Calu3 (cell line): ENCODE measurements around the gene GGPS1. TPM values are rescaled to one million over a fixed set of nuclear protein-coding genes. Genes with fewer than 3 reads are reported as not detected.
"Not testable (repeated sequence)": the region's sequence is repeated elsewhere in the genome, so short reads cannot be mapped to it uniquely, and the experiment has no call there.

Source experiments
- BruUV-seq: library from RNA; stranded (reverse); fragments of 400-500 nt; replicated peaks from 2 replicates; lab custom pipeline; 2021; lab: Mats Ljungman, UMichigan
- CTCF ChIA-PET: fragments of 300-600 bp; sonication (Branson Sonifier 250); formaldehyde crosslinking; loops from one replicate; lab custom pipeline; 2022; ENCODE audit warnings: antibody characterized with exemption; lab: Charles Lee
- DNase-seq: peaks from one replicate; pipeline ENCODE4 v3.0.0; 2022
- H3K27ac Mint-ChIP-seq: one replicate; pipeline ENCODE4 v1.8.0; 2022; ENCODE audit warnings: mixed read lengths; ENCODE audit not compliant: unreplicated experiment
- H3K27me3 Mint-ChIP-seq: one replicate; pipeline ENCODE4 v1.8.0; 2022; ENCODE audit warnings: mixed read lengths; ENCODE audit not compliant: unreplicated experiment
- H3K36me3 Mint-ChIP-seq: one replicate; pipeline ENCODE4 v1.8.0; 2022; ENCODE audit warnings: mild to moderate bottlenecking, moderate library complexity, mixed read lengths; ENCODE audit not compliant: insufficient read depth, unreplicated experiment
- H3K4me1 Mint-ChIP-seq: one replicate; pipeline ENCODE4 v1.8.0; 2022; ENCODE audit warnings: mild to moderate bottlenecking, low read depth, mixed read lengths; ENCODE audit not compliant: unreplicated experiment
- H3K4me3 Mint-ChIP-seq: one replicate; pipeline ENCODE4 v1.8.0; 2022; ENCODE audit warnings: mild to moderate bottlenecking, low read depth, moderate library complexity, mixed read lengths; ENCODE audit not compliant: unreplicated experiment
- H3K9me3 Mint-ChIP-seq: one replicate; pipeline ENCODE4 v1.8.0; 2022; ENCODE audit warnings: low read depth, mixed read lengths; ENCODE audit not compliant: unreplicated experiment
- CTCF ChIP-seq: fragments of 200-600 bp; IDR thresholded peaks from one replicate; pipeline ENCODE4 v1.8.0; 2022; ENCODE audit warnings: antibody characterized with exemption; ENCODE audit not compliant: unreplicated experiment
- intact Hi-C: fragments of 100-400 bp; cut with micrococcal nuclease; formaldehyde crosslinking; loops from one replicate; pipeline ENCODE4 v1.10.0; 2022; ENCODE audit not compliant: unreplicated experiment
- total RNA-seq: library from RNA; stranded (reverse); gene quantifications from 2 replicates; pipeline ENCODE4 v1.2.3, GENCODE V29; 2022

The GGPS1 gene
- total RNA-seq, 1 experiment from 2014 or later, result 40.5 TPM

DNA sequence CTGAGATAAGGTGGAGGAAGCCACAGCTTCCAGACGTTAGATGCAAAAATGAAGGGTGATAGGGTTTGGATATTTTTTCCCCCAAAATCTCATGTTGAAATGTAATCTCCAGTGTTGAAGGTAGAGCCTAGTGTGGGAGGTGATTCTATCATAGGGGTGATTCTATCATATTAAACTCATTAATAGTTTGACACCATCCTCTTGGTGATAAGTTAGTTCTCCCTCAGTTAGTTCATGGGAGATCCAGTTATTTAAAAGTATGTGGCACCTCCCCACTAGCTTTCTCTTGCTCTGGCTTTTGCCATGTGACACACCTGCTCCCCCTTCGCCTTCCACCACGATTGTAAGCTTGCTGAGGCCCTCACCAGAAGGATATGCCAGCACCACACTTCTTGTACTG is 30.5 kb downstream of the GGPS1 start:
- no peaks in the 10 kb centered on the region for H3K9me3 Mint-ChIP-seq
- no TSS peak for BruUV-seq
- intact Hi-C loops, result no loop called here
- no peaks in the 10 kb centered on the region for H3K36me3 Mint-ChIP-seq
- H3K4me3 Mint-ChIP-seq, result no peak overlapping the region
- CTCF ChIA-PET, result interaction anchor here (1.0 kb wide), 1 partner anchor 100 kb away, joined by 3 read pairs; no protein-coding TSS in a partner anchor
- peaks cover 11% of the 10 kb centered on the region for H3K4me1 Mint-ChIP-seq
- no peaks in the 10 kb centered on the region for H3K27me3 Mint-ChIP-seq
- no peak for TF ChIP-seq CTCF
- H3K27ac Mint-ChIP-seq, result no peak overlapping the region
- no peak for DNase-seq

GRCh38 chr1:235364189-235364588 is 35.8 kb downstream of the GGPS1 start:
- H3K36me3 Mint-ChIP-seq, result peaks cover 28% of the 10 kb centered on the region
- H3K9me3 Mint-ChIP-seq, BruUV-seq, intact Hi-C loops, DNase-seq, H3K27me3 Mint-ChIP-seq, H3K4me3 Mint-ChIP-seq, H3K27ac Mint-ChIP-seq: not testable (repeated sequence)
- H3K4me1 Mint-ChIP-seq, result peaks cover 20% of the 10 kb centered on the region
- CTCF ChIA-PET, result interaction anchor here (1.4 kb wide), 1 partner anchor 51 kb away, joined by 4 read pairs; no protein-coding TSS in a partner anchor

- BruUV-seq, result no TSS peak
- Mint-ChIP-seq H3K27ac (peak overlapping the region; percentile 34), H3K4me3 (peak overlapping the region; percentile 87), H3K36me3 (peaks cover 31% of the 10 kb centered on the region), H3K9me3 (no peaks in the 10 kb centered on the region), H3K27me3 (no peaks in the 10 kb centered on the region), H3K4me1 (peaks cover 31% of the 10 kb centered on the region)
- intact Hi-C loops, result loop anchor here (2.0 kb wide), 2 partner anchors 37 to 51 kb away; partner anchors contain the start of genes ARID4B and GGPS1
- CTCF ChIA-PET, result interaction anchor here (0.5 kb wide), 1 partner anchor 50 kb away, joined by 3 read pairs; no protein-coding TSS in a partner anchor
- TF ChIP-seq CTCF, result no peak
- DNase-seq, result no peak
These were observed 37.9 kb downstream of the GGPS1 start for GRCh38 chr1:235366286-235366685.

DNA sequence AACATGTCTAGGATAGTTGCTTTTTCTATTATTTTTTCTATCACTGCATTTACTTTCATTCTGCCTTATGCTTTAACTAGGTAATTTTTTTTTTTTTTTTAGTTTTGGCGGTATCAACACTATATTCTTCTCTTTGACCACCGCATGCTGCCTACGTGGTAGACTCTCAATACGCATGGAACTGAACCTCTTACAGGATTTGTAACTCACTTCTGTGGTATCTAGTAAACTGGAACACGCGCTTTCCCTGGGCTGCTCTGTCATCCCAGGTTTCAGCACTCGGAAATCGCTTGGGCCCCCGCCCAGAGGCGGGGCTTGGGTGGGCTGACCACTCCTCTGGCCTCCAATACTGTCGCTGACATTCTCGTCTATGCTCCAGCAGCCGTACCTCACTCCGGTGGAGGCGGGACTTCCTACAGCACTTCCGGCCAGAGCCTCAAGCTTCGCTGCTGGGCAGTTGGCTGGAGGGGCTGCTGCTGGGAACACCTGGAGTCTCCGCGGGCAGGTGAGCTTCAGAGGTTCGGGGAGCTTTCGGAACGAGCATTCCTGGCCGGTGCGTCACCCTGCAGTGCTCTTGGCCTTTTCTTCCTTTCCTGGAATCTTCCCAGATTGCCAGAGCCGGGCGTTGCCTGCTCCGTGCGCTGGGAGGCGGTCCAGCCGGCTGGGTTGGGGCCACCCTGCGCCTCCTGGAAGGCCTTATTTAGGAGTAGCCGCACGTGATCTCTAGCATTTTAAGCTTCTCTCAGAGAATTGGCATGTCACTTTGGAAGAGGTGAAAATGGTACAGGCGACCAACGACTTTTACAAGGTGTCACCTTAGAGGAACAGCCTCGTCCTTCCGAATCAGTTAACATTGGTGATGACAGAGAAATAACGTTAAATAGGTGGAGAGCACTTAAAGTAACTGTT is 38.9 kb downstream of the GGPS1 start, which contains the start of gene TBCE:
TBCE (plus strand) TSS at position 428 of the 909 bp plus-strand sequence. CDS start 12,623 bp downstream, outside the sequence.
- intact Hi-C loops, result loop anchor here (2.0 kb wide), 2 partner anchors 38 to 50 kb away; partner anchors contain the start of genes ARID4B and GGPS1
- H3K27ac Mint-ChIP-seq, result peak within 1 kb of the TSS; percentile 93
- peak; percentile 99 for DNase-seq
- H3K9me3 Mint-ChIP-seq, result no peaks in the 10 kb centered on the region
- TSS peak; percentile 60 for BruUV-seq
- no peak for TF ChIP-seq CTCF
- CTCF ChIA-PET, result interaction anchor here (0.5 to 1.6 kb wide), 6 partner anchors 25 to 1011 kb away, joined by 3 to 22 read pairs (median 4); partner anchors contain the start of gene GGPS1
- peaks cover 33% of the 10 kb centered on the region for H3K36me3 Mint-ChIP-seq
- H3K27me3 Mint-ChIP-seq, result no peaks in the 10 kb centered on the region
- H3K4me1 Mint-ChIP-seq, result peaks cover 31% of the 10 kb centered on the region
- peak within 1 kb of the TSS; percentile 87 for H3K4me3 Mint-ChIP-seq
